ENCODE data around the gene IGSF3.
"Not testable (repeated sequence)": the region's sequence is repeated elsewhere in the genome, so short reads cannot be mapped to it uniquely, and the experiment has no call there.

- TF ChIP-seq CTCF (IDR thresholded peaks at IDR 0.05 in 4 of 5, conservative IDR thresholded peaks at IDR 0.05 in 1 of 5); POLR2A (IDR thresholded peaks at IDR 0.05): not testable (repeated sequence)
Measured at GRCh38 chr1:116591951-116592605, 75.5 kb downstream of the IGSF3 start.

Measured in gastrocnemius medialis (tissue), 4 donors.